ENCODE data around the gene PAEP. TPM values are rescaled to one million over a fixed set of nuclear protein-coding genes. Genes with fewer than 3 reads are reported as not detected.

Gene PAEP
- total RNA-seq, 2 experiments from 2014 or later: not detected

- ChIA-PET POLR2A (no interaction called here), CTCF (no interaction called here)
- intact Hi-C loops (cut with DNase I, micrococcal nuclease): no loop called here
- H3K36me3 Mint-ChIP-seq (ENCODE audit: low read depth): no peaks in the 10 kb centered on the region
- no peak for DNase-seq
- no peaks in the 10 kb centered on the region for H3K9me3 Mint-ChIP-seq (ENCODE audit: low read depth)
- H3K27me3 Mint-ChIP-seq: peaks cover 16% of the 10 kb centered on the region
- H3K4me3 Mint-ChIP-seq: no peak overlapping the region
- no peak overlapping the region for H3K27ac Mint-ChIP-seq
- H3K4me1 Mint-ChIP-seq: no peaks in the 10 kb centered on the region
- ATAC-seq: no peak
Observed at GRCh38 chr9:135596211-135596610, 34.7 kb downstream of the PAEP start.

- H3K4me1 Mint-ChIP-seq: no peaks in the 10 kb centered on the region
- ATAC-seq: no peak
- H3K36me3 Mint-ChIP-seq (ENCODE audit: low read depth): no peaks in the 10 kb centered on the region
- intact Hi-C loops (cut with DNase I, micrococcal nuclease): loop anchor here (5.0 kb wide), 3 partner anchors 98 to 522 kb away; partner anchors contain the start of genes MRPS2 (in 1 of the 2) and UBAC1 (in 1 of the 2)
- H3K27ac Mint-ChIP-seq: no peak overlapping the region
- peaks cover 16% of the 10 kb centered on the region for H3K27me3 Mint-ChIP-seq
- H3K9me3 Mint-ChIP-seq (ENCODE audit: low read depth): no peaks in the 10 kb centered on the region
- POLR2A ChIA-PET: no interaction called here
- no peak for DNase-seq
- CTCF ChIA-PET: interaction anchor here (0.6 to 1.7 kb wide), 2 partner anchors 77 to 563 kb away, joined by 3 read pairs; no protein-coding TSS in a partner anchor
- H3K4me3 Mint-ChIP-seq: no peak overlapping the region
Observed at GRCh38 chr9:135600296-135600817, 38.8 kb downstream of the PAEP start.

GRCh38 chr9:135601988-135602387 lies 40.4 kb downstream of the PAEP start:
- Mint-ChIP-seq H3K36me3 (ENCODE audit: low read depth) (no peaks in the 10 kb centered on the region), H3K4me3 (no peak overlapping the region), H3K9me3 (ENCODE audit: low read depth) (no peaks in the 10 kb centered on the region), H3K27me3 (peaks cover 14% of the 10 kb centered on the region), H3K4me1 (no peaks in the 10 kb centered on the region), H3K27ac (no peak overlapping the region)
- POLR2A ChIA-PET: no interaction called here
- ATAC-seq: no peak
- no peak for DNase-seq
- intact Hi-C loops (cut with DNase I, micrococcal nuclease): loop anchor here (1.0 to 5.0 kb wide), 4 partner anchors 100 to 521 kb away; partner anchors contain the start of genes MRPS2 (in 1 of the 2) and UBAC1 (in 1 of the 2)
- CTCF ChIA-PET: interaction anchor here (0.5 kb wide), 1 partner anchor 35 kb away, joined by 3 read pairs; no protein-coding TSS in a partner anchor

GRCh38 chr9:135602789-135603481 lies 41.4 kb downstream of the PAEP start:
- DNase-seq (peak; percentile 75), ATAC-seq (peak; percentile 58)
- ChIA-PET CTCF (interaction anchor here (0.6 to 1.4 kb wide), 7 partner anchors 13 to 169 kb away, joined by 3 to 5 read pairs (median 3); no protein-coding TSS in a partner anchor), POLR2A (no interaction called here)
- Mint-ChIP-seq H3K9me3 (ENCODE audit: low read depth) (no peaks in the 10 kb centered on the region), H3K27ac (no peak overlapping the region), H3K36me3 (ENCODE audit: low read depth) (no peaks in the 10 kb centered on the region), H3K27me3 (peaks cover 10% of the 10 kb centered on the region), H3K4me3 (no peak overlapping the region), H3K4me1 (no peaks in the 10 kb centered on the region)
- intact Hi-C loops (cut with DNase I, micrococcal nuclease): loop anchor here (1.0 to 5.0 kb wide), 4 partner anchors 101 to 520 kb away; partner anchors contain the start of genes MRPS2 (in 1 of the 2) and UBAC1 (in 1 of the 2)

- CTCF ChIA-PET: no interaction called here
- Mint-ChIP-seq H3K9me3 (ENCODE audit: low read depth) (no peaks in the 10 kb centered on the region), H3K4me1 (no peaks in the 10 kb centered on the region), H3K27me3 (peaks cover 3% of the 10 kb centered on the region), H3K27ac (no peak overlapping the region), H3K36me3 (ENCODE audit: low read depth) (no peaks in the 10 kb centered on the region), H3K4me3 (no peak overlapping the region)
- ATAC-seq: no peak
- POLR2A ChIA-PET: no interaction called here
- DNase-seq: no peak
- intact Hi-C loops (cut with DNase I, micrococcal nuclease): loop anchor here (5.0 kb wide), 3 partner anchors 102 to 518 kb away; partner anchors contain the start of genes MRPS2 (in 1 of the 2) and UBAC1 (in 1 of the 2)
Observed at GRCh38 chr9:135604437-135605237, 43.1 kb downstream of the PAEP start.

GRCh38 chr9:135605238-135605781 lies 43.8 kb downstream of the PAEP start:
- CTCF ChIA-PET: no interaction called here

GRCh38 chr9:135606885-135607259 lies 45.3 kb downstream of the PAEP start:
- ChIA-PET CTCF (no interaction called here), POLR2A (no interaction called here)
- ATAC-seq (no peak), DNase-seq (no peak)
- Mint-ChIP-seq H3K4me3 (no peak overlapping the region), H3K27me3 (peaks cover 2% of the 10 kb centered on the region), H3K9me3 (ENCODE audit: low read depth) (no peaks in the 10 kb centered on the region), H3K4me1 (no peaks in the 10 kb centered on the region), H3K27ac (no peak overlapping the region), H3K36me3 (ENCODE audit: low read depth) (no peaks in the 10 kb centered on the region)
- intact Hi-C loops (cut with DNase I, micrococcal nuclease): no loop called here

More at GRCh38 chr9:135605238-135605781, 43.8 kb downstream of the PAEP start:
- no peaks in the 10 kb centered on the region for H3K36me3 Mint-ChIP-seq (ENCODE audit: low read depth)
- intact Hi-C loops (cut with DNase I, micrococcal nuclease): no loop called here
- no peak overlapping the region for H3K27ac Mint-ChIP-seq
- DNase-seq (no peak), ATAC-seq (no peak)
- H3K4me3 Mint-ChIP-seq: no peak overlapping the region
- H3K27me3 Mint-ChIP-seq: peaks cover 5% of the 10 kb centered on the region
- POLR2A ChIA-PET: no interaction called here
- no peaks in the 10 kb centered on the region for H3K4me1 Mint-ChIP-seq
- no peaks in the 10 kb centered on the region for H3K9me3 Mint-ChIP-seq (ENCODE audit: low read depth)

- no peaks in the 10 kb centered on the region for H3K9me3 Mint-ChIP-seq (ENCODE audit: low read depth)
- no peaks in the 10 kb centered on the region for H3K4me1 Mint-ChIP-seq
- DNase-seq (no peak), ATAC-seq (no peak)
- no peaks in the 10 kb centered on the region for H3K36me3 Mint-ChIP-seq (ENCODE audit: low read depth)
- CTCF ChIA-PET: no interaction called here
- no peak overlapping the region for H3K27ac Mint-ChIP-seq
- H3K27me3 Mint-ChIP-seq: peaks cover 2% of the 10 kb centered on the region
- POLR2A ChIA-PET: no interaction called here
- no peak overlapping the region for H3K4me3 Mint-ChIP-seq
- intact Hi-C loops (cut with DNase I, micrococcal nuclease): no loop called here
Observed at GRCh38 chr9:135607401-135608293, 46.1 kb downstream of the PAEP start.

GRCh38 chr9:135608294-135608998 lies 46.9 kb downstream of the PAEP start:
- DNase-seq (no peak), ATAC-seq (no peak)
- H3K36me3 Mint-ChIP-seq (ENCODE audit: low read depth): no peaks in the 10 kb centered on the region
- intact Hi-C loops (cut with DNase I, micrococcal nuclease): no loop called here
- ChIA-PET CTCF (no interaction called here), POLR2A (no interaction called here)
- no peak overlapping the region for H3K4me3 Mint-ChIP-seq
- H3K4me1 Mint-ChIP-seq: no peaks in the 10 kb centered on the region
- H3K27ac Mint-ChIP-seq: no peak overlapping the region
- H3K9me3 Mint-ChIP-seq (ENCODE audit: low read depth): no peaks in the 10 kb centered on the region
- H3K27me3 Mint-ChIP-seq: peaks cover 2% of the 10 kb centered on the region

- CTCF ChIA-PET: no interaction called here
- Mint-ChIP-seq H3K9me3 (ENCODE audit: low read depth) (no peaks in the 10 kb centered on the region), H3K4me1 (no peaks in the 10 kb centered on the region), H3K36me3 (ENCODE audit: low read depth) (no peaks in the 10 kb centered on the region), H3K27ac (no peak overlapping the region), H3K27me3 (peaks cover 2% of the 10 kb centered on the region), H3K4me3 (no peak overlapping the region)
- ATAC-seq (no peak), DNase-seq (no peak)
- POLR2A ChIA-PET: no interaction called here
- intact Hi-C loops (cut with DNase I, micrococcal nuclease): no loop called here
Observed at GRCh38 chr9:135608999-135609317, 47.4 kb downstream of the PAEP start.

Data from activated CD4-positive, alpha-beta T cell treated with anti-CD3 and anti-CD28 coated beads for 36 hours (primary cell).